Upper lobe of right lung (tissue), 1 donor: Measurements from ENCODE around the gene KPNA6. TPM values are rescaled to one million over a fixed set of nuclear protein-coding genes. Genes with fewer than 3 reads are reported as not detected.
A peak's percentile ranks its signal among the peaks of the same experiment; 100 is the strongest.

Experiments used
- ATAC-seq: fragments of 200-7000 bp; cut with Tn5 transposase; one replicate; pipeline ENCODE4 v1.9.1; 2020; ENCODE audit warnings: mild to moderate bottlenecking, moderate library complexity
- DNase-seq: peaks from one replicate; pipeline ENCODE4 v3.0.0-alpha.2; 2020
- H3K27ac ChIP-seq: fragments of 200-600 bp; one replicate; pipeline ENCODE4 v1.8.0; 2022
- H3K27me3 ChIP-seq: fragments of 200-600 bp; one replicate; pipeline ENCODE4 v1.8.0; 2022; ENCODE audit warnings: mild to moderate bottlenecking
- H3K36me3 ChIP-seq: fragments of 200-600 bp; one replicate; pipeline ENCODE4 v1.8.0; 2022
- H3K4me1 ChIP-seq: fragments of 200-600 bp; one replicate; pipeline ENCODE4 v1.8.0; 2022
- H3K4me3 ChIP-seq: fragments of 200-600 bp; one replicate; pipeline ENCODE4 v1.8.0; 2022; ENCODE audit warnings: mild to moderate bottlenecking
- H3K9me3 ChIP-seq: fragments of 200-600 bp; one replicate; pipeline ENCODE4 v1.8.0; 2022
- intact Hi-C: fragments of 100-400 bp; cut with DNase I; formaldehyde crosslinking; loops from one replicate; pipeline ENCODE4 v1.11.0; 2022
- total RNA-seq: library from RNA; stranded (reverse); fragmentation: NEBNext Ultra II Directional; extraction: Animal tissue kit (Norgen Biotek cat#: 25700); gene quantifications from one replicate; pipeline ENCODE4 v1.2.1, GENCODE V29; 2021
- TF ChIP-seq, protein P1 (sequence below): fragments of 200-600 bp; IDR thresholded peaks from one replicate; pipeline ENCODE4 v1.8.0; 2022; ENCODE audit warnings: antibody characterized with exemption
- donor health status: DM: no; HTN: yes; CAD: no; lungs with severe emphysema.

The KPNA6 gene
- total RNA-seq, 1 donor from 2014 or later, result 69.2 TPM

DNA sequence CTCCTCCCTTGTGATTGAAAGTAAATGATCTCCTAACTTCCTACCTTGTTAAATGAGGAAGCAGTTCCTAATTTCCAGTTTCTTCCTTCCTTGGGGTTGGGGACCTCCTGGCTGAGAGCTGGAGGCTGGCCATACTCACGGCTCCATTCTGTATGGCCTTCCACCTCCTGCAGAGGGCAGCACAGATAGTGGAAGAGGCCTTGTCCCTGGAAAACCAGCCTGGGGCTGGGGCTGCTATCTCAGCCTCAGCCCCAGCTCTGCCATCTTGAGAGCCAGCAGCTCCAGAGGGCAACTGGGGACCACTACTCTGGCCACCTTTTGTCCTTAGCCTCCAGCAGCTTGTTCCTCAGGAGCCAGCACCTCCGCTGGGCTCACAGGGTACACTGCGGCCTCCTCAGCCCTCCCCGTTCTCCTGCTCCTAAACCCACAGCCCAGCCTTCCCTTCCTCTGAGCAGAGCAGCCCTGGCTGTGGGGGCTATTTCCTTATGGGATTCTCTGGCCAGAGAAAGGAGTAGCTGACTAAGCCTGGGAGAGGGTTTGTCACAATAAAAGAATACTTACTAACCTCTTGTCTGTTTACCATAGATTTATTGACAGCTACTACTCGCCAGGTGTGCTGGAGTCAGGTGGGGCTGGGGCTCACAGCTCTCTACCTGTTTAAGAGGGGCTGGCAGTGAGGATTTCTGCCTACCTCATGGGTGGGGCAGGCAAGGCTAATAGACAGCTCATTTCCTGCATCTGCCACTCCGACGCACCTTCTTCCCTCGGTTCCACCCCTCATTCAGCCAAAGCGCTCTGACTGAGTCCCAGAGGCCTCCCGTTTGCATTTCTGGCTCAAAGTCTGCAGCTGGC lies 108.0 kb downstream of the KPNA6 start:
- Histone ChIP-seq H3K9me3 (no peaks in the 10 kb centered on the region), H3K4me3 (no peak overlapping the region), H3K36me3 (peaks cover 27% of the 10 kb centered on the region), H3K27ac (no peak overlapping the region), H3K27me3 (no peaks in the 10 kb centered on the region), H3K4me1 (peaks cover 7% of the 10 kb centered on the region)
- intact Hi-C loops, result no loop called here
- peak; percentile 87 for ATAC-seq
- no peak for DNase-seq
- TF ChIP-seq, protein P1, sequence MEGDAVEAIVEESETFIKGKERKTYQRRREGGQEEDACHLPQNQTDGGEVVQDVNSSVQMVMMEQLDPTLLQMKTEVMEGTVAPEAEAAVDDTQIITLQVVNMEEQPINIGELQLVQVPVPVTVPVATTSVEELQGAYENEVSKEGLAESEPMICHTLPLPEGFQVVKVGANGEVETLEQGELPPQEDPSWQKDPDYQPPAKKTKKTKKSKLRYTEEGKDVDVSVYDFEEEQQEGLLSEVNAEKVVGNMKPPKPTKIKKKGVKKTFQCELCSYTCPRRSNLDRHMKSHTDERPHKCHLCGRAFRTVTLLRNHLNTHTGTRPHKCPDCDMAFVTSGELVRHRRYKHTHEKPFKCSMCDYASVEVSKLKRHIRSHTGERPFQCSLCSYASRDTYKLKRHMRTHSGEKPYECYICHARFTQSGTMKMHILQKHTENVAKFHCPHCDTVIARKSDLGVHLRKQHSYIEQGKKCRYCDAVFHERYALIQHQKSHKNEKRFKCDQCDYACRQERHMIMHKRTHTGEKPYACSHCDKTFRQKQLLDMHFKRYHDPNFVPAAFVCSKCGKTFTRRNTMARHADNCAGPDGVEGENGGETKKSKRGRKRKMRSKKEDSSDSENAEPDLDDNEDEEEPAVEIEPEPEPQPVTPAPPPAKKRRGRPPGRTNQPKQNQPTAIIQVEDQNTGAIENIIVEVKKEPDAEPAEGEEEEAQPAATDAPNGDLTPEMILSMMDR, result peak; percentile 74

DNA sequence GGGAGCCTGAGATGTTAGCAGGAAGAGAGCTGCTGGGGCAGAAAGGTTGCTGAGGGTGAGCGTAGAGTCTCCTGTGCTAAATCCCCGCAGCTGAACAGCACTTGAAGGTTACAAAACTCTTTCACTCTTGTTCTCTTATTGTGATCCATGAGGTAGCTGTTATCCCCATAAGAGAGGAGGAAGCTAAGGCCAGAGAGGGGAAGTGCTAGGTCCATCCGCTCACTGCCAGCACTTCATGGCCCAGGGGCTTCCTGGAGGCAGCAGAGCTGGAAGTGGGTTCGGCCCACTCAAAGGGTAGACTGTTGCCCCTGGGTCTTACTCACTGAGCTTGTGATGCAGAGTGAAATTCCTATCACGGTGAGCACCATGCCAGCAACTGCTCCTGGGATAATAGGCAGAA lies 108.7 kb downstream of the KPNA6 start:
- peaks cover 27% of the 10 kb centered on the region for H3K36me3 ChIP-seq
- H3K4me3 ChIP-seq, result no peak overlapping the region
- H3K27me3 ChIP-seq, result no peaks in the 10 kb centered on the region
- DNase-seq (no peak), ATAC-seq (no peak)
- intact Hi-C loops, result no loop called here
- H3K9me3 ChIP-seq, result no peaks in the 10 kb centered on the region
- peaks cover 14% of the 10 kb centered on the region for H3K4me1 ChIP-seq
- TF ChIP-seq, protein P1, result no peak
- no peak overlapping the region for H3K27ac ChIP-seq

DNA sequence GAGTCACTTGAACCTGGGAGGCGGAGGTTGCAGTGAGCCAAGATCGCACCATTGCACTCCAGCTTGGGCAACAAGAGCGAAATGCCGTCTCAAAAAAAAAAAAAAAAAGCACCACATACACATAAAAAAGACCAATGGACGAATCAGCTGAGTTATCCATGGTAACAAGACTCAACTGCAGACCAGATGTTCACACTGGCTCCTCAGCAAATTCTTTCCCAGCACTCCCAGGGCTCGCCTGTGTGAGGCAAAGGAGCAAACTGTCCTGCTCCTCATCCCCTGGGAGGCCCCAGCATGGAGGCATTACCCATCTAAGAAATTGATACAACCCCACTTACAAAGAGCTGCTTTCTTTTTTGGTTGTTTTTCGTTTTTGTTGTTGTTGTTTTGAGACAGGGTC lies 111.2 kb downstream of the KPNA6 start:
- ATAC-seq, result no peak
- Histone ChIP-seq H3K27ac (no peak overlapping the region), H3K4me1 (peaks cover 26% of the 10 kb centered on the region), H3K27me3 (no peaks in the 10 kb centered on the region), H3K4me3 (no peak overlapping the region), H3K9me3 (no peaks in the 10 kb centered on the region), H3K36me3 (peaks cover 29% of the 10 kb centered on the region)
- intact Hi-C loops, result no loop called here
- TF ChIP-seq, protein P1, result no peak
- DNase-seq, result no peak

DNA sequence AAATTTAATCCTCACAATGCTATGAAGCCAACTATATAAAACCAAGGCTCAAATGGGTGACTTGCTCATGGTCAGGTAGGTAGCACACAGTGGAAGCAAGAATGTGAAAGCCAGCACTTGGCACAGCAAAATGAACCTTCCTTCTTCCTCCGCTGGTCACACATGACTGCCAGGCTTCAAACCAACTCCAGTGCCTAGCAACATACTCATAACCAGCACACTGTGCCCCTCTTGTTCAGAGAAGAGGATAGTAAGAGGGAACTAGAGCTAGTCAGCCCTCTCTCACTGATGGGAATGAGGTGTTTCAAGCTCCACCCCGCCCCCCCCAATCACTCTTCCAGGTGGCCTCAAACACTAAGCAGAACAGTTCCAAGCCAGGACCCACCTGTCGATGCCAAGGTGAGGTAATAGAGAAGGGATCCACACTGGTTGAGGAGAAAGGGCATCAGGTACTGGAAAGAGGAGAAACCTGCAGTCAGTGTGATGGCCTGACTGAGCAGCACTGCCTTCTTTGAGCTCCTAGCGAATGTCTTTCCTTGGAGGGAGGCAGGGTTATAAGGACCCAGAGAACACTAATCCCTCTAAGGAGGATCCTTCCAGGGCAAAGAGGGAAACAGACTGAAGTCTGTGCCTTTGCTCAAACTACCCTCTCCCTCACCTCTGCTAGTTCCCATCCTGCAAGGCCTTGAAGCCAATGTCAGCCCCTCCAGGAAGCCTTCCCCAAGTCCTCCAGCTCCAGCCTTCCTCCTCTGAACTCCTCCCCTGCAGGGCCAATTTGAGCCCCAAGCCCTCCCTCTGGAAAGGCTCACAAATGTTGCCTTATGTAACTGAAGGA lies 113.1 kb downstream of the KPNA6 start:
- Histone ChIP-seq H3K4me1 (peaks cover 26% of the 10 kb centered on the region), H3K36me3 (peaks cover 30% of the 10 kb centered on the region), H3K27ac (peak overlapping the region; percentile 97), H3K9me3 (no peaks in the 10 kb centered on the region), H3K27me3 (no peaks in the 10 kb centered on the region), H3K4me3 (peak overlapping the region; percentile 92)
- intact Hi-C loops, result no loop called here
- TF ChIP-seq, protein P1, result no peak
- ATAC-seq (no peak), DNase-seq (no peak)

DNA sequence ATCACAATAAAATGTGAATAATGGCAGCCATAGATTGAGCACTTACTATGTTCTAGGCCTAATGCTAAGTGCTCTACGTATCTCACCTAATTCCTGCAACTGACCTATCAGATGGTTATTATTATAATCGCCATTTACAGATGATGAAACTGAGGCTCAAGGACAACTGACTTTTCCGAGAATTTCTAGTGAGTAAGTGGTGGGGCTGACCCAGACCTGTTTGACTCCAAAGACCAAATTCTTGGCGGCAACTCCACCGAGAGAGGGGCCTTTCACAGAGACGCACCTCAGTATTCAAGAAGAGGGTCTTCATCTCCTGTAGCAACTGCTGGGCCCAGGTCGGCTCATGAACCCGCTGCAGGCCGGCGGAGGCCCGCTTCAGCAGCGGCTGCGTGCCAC lies 113.7 kb downstream of the KPNA6 start:
- TF ChIP-seq, protein P1, result no peak
- Histone ChIP-seq H3K27me3 (no peaks in the 10 kb centered on the region), H3K9me3 (no peaks in the 10 kb centered on the region), H3K27ac (peak overlapping the region; percentile 97), H3K36me3 (peaks cover 35% of the 10 kb centered on the region), H3K4me3 (peak overlapping the region; percentile 92), H3K4me1 (peaks cover 24% of the 10 kb centered on the region)
- intact Hi-C loops, result no loop called here
- ATAC-seq, result no peak
- DNase-seq, result no peak
